HK-2 (cell line): ENCODE data around the gene LTBP1.
"Not testable (repeated sequence)": the region's sequence is repeated elsewhere in the genome, so short reads cannot be mapped to it uniquely, and the experiment has no call there.

ENCODE experiments used
- DNase-seq: peaks from one replicate; pipeline ENCODE4 v3.0.0-alpha.2; 2018; ENCODE audit not compliant: unreplicated experiment

The LTBP1 gene

DNA sequence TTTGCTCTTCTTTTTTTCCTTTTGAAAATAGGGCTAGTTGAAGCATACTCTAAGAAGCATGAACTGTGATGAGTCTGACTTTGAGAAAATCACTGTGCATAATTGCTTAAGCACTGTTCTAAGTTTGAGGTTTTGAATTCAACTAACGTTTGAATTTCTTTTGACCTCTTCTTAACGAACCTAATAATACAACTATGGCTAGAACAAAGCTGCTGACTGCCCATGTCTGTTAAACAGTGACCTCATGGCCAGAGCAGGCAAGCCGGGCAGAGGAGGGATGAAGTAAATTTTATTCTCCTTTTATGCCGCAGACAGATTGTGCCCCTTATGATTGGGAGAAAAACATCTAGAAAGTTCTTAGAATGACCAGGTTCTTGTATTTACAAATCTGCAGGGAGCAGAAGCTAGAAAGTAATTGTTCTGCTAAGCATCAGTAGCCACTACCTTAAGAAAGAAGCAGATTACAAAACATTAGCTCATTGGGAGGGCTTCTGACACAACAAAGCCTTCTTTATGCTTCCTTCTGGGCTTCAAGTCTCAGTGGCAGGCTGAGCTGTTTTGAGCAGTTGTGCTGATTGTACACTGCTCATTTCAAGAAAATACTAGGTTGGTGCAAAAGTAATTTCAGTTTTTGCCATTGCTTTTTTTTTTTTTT is 431.9 kb downstream of the LTBP1 start:
- no peak for DNase-seq

DNA sequence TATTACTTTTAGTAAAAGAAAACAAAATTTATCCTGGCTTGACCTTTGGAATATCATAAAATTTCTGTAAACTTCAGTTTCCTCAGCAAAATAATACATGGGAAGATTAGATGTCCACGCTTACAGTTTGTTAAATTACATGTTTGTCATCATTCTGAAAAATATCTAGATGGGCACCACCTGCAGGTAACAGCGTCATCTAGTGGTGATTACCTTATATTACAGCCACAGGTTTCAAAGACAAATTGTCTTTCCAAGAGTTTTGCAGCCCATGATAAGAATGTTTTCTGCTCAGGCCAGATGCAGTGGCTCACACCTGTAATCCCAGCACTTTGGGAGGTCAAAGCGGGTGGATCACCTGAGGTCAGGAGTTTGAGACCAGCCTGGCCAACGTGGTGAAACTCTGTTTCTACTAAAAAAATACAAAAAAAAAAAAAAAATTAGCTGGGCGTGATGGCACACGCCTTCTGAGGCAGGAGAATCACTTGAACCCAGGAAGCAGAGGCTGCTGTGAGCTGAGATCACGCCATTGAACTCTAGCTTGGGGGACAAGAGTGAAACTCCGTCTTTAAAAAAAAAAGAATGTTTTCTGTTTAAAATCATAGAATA is 433.4 kb downstream of the LTBP1 start:
- no peak for DNase-seq

DNA sequence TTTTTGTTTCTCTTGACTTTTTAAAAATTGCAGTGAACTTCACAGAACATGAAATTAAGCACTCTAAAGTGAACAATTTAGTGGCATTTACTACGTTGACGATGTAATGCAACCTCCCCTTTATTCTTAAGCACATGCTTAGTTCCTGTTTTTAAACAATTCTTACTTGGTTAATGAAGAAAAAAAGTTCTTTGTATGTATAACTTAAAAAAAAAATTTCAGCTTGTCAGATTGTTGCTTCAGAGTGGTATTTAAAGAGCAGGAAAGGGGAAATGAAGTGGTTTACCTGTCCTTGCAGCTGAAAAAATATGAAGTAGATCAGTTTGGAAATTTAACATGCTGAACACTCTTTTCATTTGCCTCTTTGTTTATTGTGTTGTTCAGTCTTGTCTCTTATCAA is 434.0 kb downstream of the LTBP1 start:
- no peak for DNase-seq

DNA sequence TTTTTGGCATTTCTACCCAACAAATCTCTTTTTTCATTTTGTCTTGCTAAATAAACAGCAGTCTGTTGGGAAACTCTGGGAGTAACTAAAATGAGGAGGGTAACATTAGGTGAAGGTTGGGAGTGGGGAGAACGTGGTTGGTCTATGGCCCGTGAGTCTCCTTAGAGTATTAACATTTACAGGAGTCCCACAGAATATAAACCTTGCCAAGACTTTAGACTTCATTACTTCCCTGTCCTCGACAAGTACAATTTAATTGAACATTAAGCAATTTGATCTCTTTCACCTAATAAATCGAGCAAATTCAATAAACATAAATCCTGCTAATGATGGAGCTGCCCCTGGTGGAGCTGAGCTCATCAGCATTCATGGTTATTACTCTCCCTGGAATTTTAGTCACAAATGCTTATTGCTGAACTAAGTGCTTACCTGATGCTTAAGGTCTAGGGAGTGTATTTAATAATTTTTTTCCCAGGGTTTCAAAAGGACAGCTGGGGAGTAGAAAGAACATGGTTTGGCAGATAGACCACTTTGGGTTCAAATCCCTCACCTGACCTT is 434.6 kb downstream of the LTBP1 start:
- DNase-seq = no peak

DNA sequence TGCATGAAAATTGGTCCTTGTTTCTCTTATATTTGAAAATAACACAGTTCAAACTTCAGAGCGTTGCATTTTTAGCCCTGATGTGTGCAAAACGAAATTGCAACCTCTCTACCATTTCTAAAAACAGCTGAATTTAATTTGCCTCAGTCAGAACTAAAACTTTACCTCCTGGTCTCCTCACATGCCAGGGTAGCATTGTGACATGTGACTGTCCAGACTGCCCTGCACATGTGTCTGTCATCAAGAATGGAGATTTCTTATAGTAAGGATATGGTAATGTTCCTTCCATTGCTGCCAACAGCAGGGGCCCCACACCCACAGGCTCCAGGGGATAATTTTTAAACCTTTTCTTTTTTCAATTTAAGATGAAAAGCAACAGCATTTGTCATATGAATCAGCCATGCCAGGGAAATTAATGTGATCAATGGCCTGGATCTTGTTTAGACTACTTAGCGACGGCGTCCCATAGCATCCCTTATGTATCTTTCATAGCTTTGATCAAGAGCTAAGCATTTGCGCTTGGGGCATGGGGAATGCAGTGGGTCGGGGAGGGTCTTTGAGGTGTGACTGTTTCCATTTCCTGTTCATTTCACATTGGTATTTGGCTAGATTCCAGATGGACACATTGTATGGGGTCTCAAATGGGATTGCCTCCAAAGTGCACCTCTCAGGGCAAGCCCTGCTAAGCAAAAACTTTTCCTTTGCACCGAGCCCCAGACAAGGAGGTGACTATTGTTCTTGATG is 437.3 kb downstream of the LTBP1 start:
- no peak for DNase-seq

DNA sequence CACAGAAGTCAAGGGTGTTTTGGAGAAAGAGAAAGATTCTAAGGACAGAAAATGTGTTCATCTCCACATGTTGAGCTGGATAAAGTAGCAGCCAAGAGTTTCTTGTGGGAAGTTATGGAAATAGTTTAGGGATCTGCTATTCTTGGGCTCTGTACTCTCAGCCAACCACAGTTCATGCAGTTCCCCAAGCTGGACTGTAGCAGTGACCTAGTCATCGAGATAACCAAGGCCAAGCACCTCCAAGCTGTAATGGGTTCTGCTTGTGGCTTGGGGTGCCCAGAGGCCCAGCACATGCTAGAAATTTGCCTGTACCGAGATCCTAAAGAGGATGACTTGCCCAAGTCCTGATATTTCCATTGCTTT is 437.8 kb downstream of the LTBP1 start:
- DNase-seq = no peak

DNA sequence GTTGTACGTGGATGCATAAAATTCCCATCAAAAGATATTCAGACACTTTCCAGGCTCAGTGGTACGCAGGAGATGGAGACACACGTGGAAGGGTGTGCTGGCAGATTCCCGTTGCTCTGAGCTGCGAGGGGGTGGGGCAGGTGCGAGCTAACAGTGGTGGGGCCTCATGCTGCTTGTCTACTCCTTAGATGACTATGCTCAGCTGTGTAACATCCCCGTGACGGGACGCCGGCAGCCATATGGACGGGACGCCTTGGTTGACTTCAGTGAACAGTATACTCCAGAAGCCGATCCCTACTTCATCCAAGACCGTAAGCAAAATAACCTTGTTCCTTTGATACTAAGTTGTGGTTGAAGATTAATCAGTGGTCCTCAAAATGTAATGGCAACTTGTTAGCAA is 442.2 kb downstream of the LTBP1 start:
- no peak for DNase-seq

DNA sequence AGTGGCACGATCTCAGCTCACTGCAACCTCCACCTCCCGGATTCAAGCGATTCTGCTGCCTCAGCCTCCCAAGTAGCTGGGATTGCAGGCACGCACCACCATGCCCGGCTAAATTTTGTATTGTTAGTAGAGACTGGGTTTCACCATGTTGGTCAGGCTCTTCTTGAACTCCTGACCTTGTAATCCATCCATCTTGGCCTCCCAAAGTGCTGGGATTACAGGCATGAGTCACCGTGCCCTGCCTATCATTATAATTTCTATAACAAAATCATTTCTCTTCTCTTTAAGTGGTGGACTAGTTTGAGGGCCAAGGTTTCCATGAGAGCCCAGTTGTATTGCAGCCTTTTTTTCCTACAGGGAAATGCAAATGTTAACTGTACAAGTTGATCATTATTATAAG is 442.9 kb downstream of the LTBP1 start:
- DNase-seq = not testable (repeated sequence)

DNA sequence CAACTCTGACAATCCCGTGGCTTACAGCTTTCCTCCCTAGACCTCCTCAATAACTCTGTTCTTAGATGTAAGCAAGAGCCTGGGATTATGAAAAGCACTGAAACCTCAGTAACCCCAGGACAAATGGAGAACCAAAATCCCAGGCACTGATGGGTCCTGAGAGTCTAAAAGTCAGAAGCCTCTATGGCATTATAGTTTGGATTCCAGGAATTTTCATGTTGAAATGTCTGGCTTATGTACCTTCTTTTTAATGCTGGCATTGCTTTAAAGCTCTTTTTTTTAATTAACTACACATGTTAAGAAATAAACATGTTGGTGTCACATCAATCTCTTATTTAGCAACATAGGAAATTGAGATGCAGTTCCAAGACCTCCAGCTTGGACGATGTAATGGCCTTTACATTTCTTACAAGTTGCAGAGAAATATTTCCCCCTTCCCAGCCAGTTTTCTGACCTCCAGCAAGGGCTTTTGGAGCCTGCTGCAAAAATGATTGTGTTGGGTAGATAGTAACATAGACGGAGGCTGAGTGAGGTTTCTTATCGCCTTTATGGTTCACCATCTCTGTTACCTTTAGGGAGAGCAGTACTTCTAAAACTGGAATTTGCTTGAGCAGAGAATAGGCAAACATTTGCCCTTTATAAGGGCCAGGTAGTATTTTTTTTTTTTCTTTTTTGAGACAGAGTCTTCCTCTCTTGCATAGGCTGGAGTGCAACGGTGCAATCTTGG is 444.9 kb downstream of the LTBP1 start:
- DNase-seq = no peak

DNA sequence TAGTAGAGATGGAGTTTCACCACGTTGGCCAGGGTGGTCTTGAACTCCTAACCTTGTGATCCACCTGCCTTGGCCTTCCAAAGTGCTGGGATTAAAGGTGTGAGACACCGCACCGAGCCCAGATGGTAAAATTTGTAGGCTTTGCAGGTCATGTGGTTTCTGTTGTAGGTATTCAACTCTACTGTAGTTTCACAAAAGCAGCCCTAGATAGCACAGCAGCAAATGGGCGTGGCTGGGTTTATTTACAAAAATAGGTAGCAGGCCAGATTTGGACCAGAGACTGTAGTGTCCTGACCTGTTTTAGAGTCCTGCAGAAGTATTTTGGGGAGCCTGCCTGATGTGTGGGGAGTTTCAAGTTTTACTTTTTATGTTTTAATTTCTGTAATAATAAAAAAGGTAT is 445.6 kb downstream of the LTBP1 start:
- DNase-seq = no peak

DNA sequence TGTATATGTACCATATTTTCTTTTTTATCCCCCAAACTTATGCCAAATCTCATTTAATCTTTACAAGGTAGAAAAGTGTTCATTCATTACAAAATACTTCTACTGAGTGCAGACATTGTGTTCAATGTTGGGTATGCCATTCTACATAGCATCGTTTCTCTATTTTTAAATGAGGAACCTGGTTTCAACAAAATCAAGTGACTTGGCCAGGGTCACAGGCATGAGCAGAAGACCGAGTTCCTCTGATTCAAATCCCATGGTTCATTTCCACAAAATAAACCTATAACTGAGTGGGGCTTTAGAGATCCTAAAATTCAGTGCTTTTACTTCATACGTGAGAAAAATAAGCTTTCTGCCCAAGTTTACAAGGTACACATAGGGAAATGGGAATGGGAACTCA is 448.3 kb downstream of the LTBP1 start:
- DNase-seq = no peak

DNA sequence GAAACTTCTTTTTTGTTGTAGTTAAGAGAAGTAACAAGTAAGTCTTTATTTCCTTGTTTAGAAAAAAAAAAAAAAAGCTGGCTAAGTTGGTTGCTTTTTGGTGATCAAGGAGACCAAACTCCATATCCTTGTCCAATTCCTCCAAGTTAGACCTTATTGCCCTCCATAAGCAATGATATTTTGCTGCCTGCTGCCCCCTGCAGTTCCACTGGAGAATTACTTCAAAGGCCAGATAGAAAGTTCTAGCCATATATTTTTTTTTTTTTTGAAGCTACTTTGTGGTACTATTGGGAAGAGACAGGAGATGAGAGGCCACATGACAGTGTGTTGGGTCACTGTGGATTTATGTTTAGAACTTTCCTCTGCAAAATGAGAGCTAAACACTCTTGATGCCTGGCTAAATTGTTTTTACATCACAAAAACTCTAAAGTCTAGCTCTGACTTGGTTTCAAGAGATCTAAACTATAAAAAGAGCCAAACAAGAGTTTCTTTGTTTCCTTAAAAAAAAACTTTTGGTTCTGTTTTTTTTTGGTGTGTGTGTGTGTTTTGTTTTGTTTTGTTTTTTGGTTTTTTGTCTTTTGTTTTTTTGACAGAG is 449.0 kb downstream of the LTBP1 start:
- DNase-seq = peak; percentile 50

DNA sequence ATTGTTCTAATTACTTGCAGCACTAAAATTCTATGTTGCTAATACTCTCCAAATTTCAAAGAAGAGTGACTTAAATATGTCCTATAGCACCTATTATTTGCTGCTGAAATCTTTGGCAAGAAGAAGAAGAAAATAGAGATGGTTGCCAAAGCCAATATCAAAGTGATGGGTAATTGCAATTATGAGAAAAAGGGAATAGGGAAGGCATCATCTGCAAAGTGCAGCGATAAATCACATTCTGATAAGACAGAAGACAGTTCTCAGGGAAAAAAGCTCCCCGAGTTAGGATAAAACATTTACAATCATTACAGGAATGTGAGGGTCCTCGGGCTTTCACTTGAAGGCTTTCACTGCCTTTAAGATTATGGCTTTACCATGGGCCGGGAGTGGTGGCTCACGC is 457.6 kb downstream of the LTBP1 start:
- DNase-seq = no peak

DNA sequence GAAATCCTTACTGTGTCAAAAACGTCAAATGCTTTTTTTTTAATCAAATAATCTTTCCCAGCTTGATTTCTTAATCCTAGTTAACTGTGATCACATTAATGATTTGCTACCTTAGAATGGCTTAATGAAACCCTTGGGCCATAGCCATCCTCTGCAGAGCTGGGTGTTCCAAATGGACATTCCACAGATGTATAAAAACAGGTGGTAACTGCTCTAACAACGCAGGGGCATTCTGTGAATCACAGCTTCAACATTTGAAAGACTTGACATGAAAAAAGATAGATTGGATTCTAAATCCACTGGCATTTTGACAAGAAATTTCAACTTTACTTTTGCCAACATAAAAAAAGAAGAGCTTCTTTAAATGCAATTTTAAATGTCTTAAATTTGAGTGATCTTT is 459.9 kb downstream of the LTBP1 start:
- no peak for DNase-seq

DNA sequence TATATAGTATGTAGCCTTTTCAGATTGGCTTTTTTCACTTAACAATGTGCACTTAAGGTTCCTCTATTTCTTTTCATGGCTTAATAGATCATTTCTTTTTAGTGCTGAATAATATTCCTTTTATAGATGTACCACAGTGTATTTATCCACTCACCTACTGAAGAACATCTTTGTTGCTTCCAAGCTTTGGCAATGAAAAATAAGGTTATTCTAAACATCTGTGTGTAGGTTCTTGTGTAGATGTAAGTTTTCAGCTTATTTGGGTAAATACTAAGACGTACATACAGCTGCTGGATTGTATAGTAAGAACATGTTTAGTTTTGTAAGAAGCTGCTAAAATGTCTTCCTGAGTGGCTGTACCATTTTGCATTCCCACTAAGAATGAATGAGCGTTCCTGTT is 461.4 kb downstream of the LTBP1 start:
- DNase-seq = no peak

DNA sequence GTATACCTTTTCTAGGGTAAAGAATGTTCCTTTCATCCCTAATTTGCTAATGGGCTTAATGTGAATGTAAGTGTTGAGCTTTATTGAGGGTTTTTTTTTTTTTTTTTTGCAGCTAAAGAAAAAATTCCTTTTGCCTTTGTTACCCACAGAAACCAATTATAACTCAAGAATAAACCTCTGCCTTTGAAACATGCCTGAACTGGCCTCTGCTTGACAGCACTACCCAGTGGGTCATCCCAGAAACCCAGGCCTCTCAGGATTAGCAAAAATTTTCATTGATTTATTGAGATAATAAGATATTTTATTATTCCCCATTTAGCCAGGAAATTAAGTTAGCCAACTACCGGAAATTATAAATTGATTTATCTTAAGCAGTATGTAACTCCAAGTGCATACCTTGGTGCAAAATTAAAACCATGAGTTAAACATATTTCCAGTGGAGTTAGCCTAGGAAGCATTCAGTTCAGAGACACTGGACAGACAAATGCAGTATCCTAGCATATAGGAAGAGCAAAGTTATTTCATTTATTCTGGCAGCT is 462.7 kb downstream of the LTBP1 start:
- no peak for DNase-seq

DNA sequence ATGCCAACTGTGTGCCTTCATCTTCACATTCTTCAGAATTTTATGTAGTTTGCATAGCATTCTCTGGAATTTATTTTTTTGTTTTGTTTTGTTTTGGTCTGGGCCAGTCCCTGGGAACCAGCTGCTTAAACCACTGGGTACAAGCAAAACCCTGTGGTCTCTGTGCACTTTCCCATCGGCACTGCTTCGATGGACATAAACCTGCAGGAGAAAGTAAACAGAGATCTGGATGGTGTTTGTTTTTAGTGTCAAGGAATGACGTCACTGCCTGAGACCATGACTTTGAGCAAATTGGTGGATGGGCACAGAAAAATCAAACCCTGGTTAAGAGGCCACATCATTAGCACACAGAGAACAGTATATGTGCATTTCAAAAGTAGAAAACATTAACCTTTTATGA is 465.0 kb downstream of the LTBP1 start:
- no peak for DNase-seq

DNA sequence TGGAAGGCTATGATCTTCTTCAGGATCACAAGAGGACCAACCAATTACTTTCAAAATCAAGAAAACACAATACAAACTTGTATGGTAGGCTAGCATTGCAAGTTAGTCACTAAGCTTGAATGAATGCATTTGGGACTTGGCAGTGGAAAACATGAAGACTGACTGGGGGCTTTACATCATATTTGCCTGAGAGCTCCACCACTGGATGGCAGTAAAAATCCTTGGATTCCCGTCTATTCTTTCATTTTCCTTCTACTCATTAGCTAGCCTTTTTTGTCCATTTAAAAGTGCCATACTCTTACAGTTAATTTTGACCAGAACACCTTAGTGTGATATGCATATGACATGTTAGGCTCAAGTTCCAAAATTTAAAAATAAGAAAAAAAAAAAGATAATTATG is 466.2 kb downstream of the LTBP1 start:
- DNase-seq = no peak

DNA sequence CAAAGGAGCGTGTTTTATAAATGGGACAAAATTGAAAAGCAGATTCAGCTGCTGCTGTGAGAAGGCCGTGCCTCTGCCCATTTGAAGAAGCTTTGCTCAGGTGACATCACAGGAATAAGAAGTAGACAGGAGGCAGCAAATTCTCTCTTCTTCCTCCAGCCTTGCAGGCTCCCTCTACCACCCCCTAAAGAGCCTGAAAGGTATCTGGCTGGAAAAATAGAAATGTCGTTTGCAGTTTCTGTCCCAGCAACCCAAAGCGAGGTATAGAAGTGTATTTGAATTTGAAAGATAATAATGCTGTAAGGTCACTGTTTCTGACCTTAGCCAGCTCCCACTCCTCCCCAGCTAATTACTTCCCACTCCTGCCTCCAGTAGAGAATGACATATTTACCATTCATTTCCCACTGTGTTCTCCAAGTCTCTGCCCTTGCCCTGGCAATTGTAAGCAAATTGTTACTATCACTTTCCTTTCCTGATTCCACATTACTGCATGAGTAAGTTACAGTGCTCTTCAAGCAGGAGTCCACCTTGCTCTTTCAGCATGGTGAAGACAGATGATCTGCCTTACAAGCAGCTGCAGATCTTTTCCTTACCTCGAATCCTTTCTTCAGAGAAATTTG is 472.9 kb downstream of the LTBP1 start:
- no peak for DNase-seq

DNA sequence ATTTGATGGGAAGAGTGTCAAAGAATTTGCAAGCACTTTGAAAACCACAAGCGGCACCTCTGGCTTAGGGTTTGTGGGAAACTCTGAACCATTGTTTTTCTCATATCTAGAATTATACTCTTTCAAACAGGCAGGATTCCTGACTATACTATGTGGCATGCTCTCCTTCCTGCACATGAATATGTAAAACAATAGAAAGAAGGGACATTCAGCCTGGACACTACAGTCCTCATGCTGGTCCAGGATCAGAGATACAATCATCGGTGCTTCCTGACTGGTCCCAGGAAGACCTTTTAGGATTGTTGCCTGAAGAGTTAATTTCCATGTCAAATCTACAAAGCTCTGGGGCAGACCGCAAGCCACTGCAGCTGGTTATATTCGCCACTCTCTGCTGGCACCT is 474.0 kb downstream of the LTBP1 start:
- no peak for DNase-seq

DNA sequence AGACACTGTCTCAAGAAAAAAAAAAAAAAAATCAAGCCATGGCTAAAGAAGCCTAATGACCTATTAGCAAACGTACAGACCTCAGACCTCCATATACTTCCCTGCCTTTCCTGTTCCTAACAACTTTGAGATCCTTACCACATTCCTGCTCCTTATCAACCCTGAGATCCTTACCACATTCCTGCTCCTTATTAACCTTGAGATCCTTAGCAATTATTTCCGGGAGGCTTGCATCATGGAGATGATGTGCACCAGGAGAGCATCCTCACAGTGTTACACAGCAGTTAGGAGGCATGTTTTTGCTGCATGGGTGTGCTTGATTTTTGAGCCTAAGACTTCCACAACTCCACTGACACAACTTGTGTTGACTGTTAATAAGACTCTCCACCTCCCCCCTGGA is 475.1 kb downstream of the LTBP1 start:
- no peak for DNase-seq
